Measurements from ENCODE around the gene ARID4B. TPM values are rescaled to one million over a fixed set of nuclear protein-coding genes. Genes with fewer than 3 reads are reported as not detected.

ARID4B gene
- total RNA-seq, 1 donor, result 254 TPM

Other genes starting within 250 kb of the ARID4B start
- 89.1 TPM for gene TOMM20, start 199.3 kb downstream of the ARID4B start, total RNA-seq
- gene RBM34, start 166.9 kb downstream of the ARID4B start, total RNA-seq, result 139 TPM
- 23.3 TPM for gene GGPS1, start 391 bp upstream of the ARID4B start, total RNA-seq
- 5.0 TPM for gene TBCE, start 39.2 kb upstream of the ARID4B start, total RNA-seq
- 6.5 TPM for gene B3GALNT2, start 176.3 kb upstream of the ARID4B start, total RNA-seq